HG02678 (cell line): Measurements from ENCODE around the gene CRACR2B.

ENCODE experiments used
- ATAC-seq: cut with Tn5 transposase; IDR thresholded peaks from one replicate; pipeline ENCODE4 v1.9.1; 2021; ENCODE audit warnings: mild to moderate bottlenecking, moderate library complexity; ENCODE audit not compliant: unreplicated experiment

CRACR2B gene

DNA sequence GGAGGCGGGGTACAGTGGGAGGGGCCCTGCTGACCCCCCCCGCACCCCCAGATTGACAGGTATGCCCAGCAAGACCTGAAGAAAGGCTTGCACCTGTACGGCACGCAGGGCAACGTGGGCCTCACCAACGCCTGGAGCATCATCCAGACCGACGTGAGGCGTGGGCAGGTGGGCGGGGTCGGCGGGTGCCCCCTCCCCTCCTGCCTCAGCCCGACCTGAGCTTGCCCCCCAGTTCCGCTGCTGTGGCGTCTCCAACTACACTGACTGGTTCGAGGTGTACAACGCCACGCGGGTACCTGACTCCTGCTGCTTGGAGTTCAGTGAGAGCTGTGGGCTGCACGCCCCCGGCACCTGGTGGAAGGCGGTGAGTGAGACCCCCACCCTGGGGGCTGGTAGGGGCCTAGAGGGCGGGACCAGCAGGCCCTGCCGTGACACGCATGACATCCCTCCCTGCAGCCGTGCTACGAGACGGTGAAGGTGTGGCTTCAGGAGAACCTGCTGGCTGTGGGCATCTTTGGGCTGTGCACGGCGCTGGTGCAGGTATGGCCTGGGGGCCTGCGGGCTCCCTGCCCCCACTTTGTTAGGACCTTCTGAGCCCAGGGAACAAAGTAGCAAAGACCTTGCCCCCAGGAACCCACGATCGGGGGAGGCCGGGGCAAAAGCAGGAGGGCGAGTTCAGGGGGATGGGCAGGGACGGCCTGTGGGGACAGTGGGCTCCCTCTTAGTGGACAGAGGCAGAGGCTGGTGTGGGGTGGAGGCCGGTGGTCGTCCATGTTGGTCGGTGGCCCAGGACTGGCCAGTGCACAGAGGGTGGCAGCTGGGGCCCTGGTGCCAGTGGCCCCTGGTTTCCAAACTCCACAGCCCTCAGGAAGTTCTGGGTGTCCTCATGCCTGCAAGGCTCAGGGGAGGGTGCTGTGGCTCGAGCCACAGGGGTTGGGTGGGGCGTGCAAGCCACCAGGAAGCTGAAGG is 38.0 kb downstream of the CRACR2B start:
- ATAC-seq, result no peak

DNA sequence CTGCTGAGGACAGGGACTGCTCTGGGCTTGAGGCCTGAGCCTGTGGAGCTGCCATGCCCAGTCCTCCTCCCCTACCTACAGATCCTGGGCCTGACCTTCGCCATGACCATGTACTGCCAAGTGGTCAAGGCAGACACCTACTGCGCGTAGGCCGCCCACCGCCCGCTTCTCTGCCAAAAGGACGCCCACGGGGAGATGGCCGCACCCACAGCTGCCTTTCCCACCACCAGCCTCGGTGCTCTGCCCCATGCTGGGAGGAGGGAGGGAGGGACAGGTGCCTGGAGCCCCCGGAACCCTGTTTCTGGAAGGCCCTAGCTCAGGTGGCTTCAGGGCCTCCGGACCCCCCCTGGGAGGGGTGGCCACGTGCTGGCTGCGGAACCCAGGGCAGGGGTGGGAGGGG is 38.8 kb downstream of the CRACR2B start:
- ATAC-seq, result no peak

DNA sequence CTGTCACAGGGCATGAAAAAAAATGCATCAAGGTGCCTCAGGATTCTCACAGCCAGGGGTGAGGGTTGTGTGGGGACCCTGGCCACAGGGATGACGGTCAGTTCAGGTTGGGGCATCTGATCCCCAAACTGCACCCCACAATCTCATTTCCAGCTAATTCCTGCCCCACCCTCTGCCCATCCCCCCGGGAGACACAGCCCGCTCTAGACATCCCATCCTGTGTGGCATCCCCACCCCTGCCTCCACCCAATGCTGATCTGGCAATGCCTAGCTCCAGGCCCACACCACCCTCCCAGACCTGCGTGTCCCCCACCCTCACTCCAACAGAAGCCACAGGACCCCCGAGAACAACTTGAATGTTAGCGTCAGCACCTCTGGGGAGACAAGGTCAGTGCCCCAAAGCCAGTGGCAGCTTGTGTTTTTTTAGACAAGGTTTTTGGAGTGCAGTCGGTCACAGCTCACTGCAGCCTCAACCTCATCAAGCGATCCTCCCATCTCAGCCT is 40.2 kb downstream of the CRACR2B start:
- ATAC-seq, result no peak

DNA sequence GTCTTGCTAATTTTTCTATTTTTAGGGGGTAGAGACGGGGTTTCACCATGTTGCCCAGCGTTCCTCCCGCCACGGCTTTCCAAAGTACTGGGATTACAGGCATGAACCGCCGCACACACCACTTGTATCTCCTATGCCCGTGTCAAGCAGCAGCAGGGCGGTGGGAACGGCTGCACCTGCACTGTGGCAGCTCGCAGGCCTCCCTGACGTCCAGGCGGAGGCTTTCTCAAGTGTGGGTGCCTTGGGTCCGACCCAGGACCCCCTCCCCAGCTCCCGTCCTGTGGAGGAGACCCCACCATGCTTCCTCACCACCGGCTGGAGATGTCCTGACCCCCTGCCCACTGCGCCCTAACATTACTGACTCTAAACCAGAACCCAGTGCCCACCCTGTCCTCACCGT is 40.7 kb downstream of the CRACR2B start:
- no peak for ATAC-seq

DNA sequence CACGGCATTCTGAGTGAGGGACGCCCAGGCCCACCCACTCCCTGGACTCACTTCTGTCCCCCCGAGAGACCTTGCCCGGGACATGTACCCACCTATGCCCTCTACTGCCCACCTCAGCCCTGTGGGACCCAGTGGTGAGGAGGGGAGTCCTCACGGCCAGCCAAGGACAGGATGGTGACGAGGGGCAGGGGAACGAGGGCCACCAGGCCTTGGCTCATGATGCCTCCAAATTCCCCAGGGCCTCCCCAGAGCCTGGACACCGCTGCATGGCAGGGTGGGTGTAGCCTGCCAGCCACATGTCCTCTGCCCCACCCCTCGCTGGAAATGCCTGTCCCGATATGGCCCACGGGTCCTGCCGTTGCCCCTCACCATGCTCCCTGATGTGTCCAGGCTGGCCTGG is 41.1 kb downstream of the CRACR2B start:
- ATAC-seq, result no peak

DNA sequence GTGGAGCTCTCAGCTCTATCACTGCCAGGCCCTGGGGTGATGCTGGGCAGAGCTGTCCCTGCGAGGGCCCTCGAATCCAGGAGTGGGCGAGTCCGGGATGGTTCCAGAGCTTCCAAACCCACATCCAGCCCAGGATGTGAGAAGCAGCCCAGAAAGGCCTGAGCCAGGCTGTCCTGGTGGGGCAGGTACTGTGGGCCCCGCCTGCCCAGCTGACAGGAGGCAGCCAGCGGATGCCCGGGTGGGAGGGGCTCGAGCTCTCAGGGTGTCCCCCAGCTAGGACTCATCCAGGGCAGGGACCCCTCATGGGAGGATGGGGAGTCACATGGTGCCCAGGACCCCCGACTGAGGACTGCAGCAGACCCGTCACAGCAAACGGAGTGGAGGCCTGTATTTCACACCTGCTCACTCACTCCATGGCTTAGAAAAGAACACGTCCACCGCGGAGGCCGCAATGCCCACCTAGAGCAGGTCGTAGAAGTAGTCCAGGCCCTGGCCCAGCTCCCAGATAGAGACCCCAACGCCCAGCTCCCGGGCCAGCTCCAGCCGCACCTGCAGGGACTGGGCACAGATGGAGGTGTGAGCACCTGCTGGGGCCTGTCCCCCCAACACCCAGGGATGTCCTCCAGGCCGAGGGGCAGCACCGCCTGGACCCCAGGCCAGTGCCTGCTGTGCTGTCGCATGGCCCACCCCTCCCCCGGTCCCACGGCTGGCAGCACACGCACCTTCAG is 41.8 kb downstream of the CRACR2B start:
- no peak for ATAC-seq

DNA sequence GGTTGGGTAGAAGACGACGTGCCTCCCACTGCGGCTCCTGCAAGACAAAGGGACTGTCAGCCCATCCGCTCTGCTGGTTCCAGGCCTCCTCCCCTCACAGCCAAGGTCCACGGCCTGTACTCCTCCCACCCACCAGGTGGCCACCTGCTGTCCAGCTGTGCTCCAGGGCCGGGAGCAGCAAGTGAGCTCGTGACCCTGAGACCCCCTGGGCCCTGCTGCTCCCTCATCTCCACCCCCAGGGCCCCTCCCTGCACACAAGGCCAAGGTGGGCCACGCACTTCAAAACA is 42.4 kb downstream of the CRACR2B start:
- ATAC-seq, result no peak

DNA sequence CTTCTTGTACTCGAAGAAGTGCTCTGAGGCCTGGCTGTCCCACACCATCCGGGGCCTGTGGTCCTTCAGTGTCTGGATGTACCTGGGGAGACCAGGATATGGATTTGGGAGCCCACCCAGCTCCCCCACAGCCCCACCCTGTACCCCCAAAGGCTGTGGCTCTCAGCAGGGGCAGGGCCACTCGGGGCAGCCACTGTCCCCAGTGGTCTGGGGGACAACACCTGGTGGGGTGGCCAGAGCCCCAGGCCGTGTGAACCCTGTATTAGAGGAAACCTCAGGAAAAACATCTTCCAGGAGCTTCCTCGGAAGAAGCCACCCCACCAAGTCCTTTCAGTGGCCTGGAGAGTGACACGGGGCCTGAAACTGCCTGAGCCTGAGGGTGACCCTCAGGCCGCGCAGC is 42.7 kb downstream of the CRACR2B start:
- ATAC-seq, result no peak

DNA sequence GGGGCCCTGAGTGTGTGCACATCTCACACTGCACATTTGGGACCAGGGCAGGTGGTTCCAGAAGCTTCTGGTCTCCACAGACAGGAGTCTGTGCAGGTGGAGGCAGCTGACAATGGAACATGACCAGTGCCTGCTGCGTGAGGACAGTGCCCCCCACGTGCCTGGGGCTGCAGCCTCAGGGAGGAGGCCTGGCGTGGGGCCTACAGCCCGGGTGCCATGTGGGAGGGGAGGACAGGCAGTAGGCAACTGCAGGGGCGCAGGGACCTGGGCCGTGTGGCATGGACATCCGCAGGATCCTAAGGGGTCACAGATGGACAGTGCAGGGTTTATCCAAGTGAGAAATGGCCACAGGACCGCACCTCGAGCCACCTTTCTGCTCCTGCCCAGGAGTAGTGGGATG is 43.8 kb downstream of the CRACR2B start:
- ATAC-seq, result no peak

DNA sequence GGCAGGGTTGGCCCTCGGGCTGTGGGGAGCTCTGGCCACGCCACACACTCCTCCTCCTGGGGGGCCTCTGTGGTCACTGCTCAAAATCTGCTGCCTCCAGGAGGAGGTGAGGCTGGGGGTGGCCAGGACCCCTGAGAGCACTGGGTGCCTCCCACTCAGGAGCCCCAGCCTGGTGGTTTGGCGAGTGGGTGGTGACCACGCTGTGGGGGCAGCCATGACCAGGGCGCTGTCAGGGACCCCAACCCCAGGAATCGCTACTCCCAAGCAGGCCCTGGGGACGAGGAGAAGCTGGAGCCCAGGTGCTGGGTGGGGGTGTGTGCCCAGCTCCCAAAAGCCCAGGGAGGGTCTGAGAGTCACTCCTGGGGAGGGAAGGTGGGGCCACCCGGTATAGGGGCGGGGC is 45.1 kb downstream of the CRACR2B start:
- ATAC-seq, result no peak

DNA sequence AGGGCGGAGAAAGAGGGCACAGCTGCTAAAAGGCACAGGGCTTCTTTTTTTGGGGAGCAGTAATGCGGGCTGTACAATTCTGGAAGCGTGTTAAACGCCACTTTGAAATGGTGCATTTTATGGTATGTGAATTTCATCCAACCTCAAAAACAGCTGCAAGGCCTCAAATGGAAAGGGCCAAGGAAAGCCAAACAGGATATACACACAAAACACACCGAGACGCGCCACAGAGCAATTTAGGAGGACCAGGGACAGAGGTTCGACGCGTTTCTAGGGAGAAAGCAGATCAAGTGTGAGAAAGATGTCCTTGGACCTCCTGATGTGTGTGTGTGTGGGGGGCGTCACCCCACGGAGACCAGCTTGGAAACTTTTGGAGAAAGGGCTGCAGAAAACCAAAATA is 46.0 kb downstream of the CRACR2B start:
- ATAC-seq, result no peak

DNA sequence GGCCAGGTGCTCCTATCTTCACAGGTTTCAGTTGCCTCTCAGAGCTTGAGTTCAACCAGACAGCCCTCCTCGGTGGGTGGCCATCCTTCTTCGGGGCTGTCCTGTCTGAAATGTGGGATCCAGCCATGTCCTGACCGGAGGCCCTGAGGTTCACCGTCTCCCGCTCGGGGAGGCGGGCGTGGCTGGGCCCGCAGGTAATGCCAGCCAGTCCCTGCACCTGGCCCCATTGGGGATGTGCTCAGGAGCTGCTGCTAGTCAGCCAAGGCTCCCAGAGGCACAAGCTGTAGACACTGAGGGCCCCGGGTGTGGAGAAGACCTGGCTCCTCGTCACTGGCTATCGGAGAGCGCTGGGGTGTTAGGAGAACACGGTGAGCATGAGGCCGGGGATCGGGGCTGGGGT is 47.5 kb downstream of the CRACR2B start:
- ATAC-seq, result no peak

DNA sequence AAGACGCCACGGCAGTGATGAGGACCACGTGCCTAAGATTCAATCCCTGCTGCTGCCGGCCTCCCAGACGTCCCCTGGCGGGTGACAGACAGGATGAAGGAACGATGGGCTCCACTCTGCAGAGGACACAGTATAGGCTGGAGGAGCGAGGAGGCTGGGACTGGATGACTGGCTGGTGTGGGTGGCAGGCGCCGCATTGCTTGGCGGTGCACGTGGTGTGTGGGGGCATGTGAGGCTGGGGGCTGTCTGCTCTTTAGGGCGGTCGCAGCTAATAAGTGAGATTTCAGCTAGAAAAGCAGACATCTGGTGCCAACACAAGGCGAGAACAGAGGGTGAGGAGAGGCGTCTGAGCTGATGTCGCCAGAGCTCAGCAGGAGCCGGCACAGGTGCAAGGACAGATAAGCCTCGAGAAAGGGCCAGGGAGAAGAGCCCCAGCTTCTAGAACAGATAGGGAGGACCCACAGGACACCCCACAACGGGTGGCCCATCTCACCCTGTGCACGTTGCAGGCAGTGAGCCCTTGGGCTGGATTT is 48.1 kb downstream of the CRACR2B start:
- no peak for ATAC-seq

DNA sequence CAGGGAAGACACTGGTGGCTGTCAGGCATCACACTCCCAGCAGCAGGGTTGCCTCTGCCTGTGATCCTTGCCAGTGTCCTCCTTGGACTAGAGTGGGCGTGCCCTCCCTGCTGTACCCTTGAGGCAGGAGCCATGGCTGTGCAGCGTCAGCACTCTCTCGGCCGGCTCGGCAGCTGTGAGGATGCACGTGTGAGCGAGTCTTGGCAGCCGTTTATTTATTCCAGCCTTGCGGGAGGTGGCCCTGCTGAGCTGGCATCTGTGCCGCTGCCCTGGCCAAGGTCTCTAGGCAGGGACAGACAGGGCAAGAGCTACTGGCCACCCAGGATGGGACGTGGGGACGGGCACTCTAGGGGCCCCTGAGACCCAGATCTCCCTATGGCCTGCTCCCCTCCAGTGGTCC is 48.8 kb downstream of the CRACR2B start:
- ATAC-seq, result no peak

DNA sequence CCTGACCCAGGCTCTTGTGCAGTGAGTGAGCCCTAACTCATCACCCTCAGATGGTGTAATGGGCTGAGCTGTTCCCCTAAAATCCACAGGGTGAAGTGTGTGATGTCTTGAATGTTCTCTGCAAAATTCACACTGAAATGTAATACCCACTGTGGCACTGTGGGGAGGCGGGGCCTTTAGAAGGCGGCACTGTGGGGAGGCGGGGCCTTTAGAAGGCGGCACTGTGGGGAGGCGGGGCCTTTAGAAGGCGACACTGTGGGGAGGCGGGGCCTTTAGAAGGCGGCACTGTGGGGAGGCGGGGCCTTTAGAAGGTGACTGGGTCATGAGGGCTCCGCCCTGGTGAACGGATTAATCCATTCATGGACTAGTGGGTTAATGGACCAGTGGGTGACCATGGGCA is 49.8 kb downstream of the CRACR2B start:
- ATAC-seq, result no peak

DNA sequence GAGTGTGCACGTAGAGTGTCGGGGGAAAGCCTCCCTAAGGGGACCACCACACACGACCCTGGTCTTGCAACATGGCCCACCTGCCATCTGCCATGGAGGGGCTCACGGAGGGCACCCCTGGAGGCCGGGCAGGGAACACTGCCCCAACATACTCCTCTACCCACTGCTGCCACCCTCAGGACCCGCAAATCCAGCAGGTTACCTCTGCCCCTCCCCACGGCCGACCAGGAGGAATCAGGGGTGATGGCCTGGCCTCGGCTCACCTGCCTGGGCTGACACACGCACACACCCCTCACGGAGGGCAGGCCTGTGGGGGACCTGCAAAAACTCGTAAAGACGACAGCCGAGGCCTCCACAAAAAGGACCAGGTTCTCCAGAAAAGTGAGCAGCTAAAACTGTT is 52.7 kb downstream of the CRACR2B start:
- ATAC-seq, result no peak
